Right lobe of liver (tissue), 4 donors: Measurements from ENCODE around the gene STARD8.

Experiments
- POLR2A ChIP-seq: fragments of 450-650 bp; IDR thresholded peaks from one replicate; pipeline ENCODE4 v1.6.1; 2017; ENCODE audit warnings: antibody characterized with exemption, mild to moderate bottlenecking
- TF ChIP-seq, protein P1 (sequence below), 4 donors: fragments of 200-600 bp in 3 of 4; fragments of 450-650 bp in 1 of 4; IDR thresholded peaks; one replicate each; pipeline versions ENCODE4 v1.5.1 to v1.8.0; 2016 to 2022; ENCODE audit warnings: antibody characterized with exemption in 4 of 4, mild to moderate bottlenecking in 2 of 4
- donor health status: DM: no; HTN: no; CAD: no.
- donor health status: DM: no; HTN: no; CAD: no.
- donor health status: DM: no; HTN: yes; CAD: no.

DNA sequence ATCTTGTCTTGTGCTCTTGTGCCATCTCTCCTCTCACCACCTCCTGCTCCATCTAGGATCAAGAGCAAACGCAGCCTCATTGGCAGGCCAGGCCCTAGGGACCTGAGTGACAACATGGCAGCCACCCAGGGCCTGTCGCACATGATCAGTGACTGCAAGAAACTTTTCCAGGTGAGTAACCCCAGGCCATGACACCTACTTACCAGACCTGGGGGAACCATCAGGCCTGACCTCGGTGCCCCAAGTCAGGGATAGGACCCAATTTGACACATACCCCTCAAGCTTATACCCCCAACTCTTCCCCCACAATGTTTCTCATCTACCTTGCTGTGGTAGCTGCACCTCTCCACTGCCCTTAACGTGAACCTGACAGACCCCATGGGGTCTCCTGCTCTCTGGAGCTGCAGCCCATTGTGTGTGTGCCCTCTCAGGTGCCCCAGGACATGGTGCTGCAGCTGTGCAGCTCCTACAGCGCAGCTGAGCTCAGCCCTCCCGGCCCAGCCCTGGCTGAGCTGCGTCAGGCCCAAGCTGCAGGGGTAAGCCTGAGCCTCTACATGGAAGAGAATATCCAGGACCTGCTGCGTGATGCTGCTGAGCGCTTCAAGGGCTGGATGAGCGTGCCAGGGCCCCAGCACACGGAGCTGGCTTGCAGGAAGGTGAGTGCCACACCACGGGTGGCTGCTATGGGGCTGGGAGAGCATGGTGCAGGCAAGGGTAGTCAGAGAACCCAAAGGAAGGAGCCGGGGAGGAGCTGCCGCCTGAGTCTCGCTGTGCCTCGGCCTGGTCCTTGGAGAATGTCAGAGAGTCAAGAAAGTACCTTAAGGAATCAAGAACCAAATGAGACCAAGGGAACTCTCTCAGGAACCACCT is 74.8 kb downstream of the STARD8 start:
- TF ChIP-seq, protein P1, sequence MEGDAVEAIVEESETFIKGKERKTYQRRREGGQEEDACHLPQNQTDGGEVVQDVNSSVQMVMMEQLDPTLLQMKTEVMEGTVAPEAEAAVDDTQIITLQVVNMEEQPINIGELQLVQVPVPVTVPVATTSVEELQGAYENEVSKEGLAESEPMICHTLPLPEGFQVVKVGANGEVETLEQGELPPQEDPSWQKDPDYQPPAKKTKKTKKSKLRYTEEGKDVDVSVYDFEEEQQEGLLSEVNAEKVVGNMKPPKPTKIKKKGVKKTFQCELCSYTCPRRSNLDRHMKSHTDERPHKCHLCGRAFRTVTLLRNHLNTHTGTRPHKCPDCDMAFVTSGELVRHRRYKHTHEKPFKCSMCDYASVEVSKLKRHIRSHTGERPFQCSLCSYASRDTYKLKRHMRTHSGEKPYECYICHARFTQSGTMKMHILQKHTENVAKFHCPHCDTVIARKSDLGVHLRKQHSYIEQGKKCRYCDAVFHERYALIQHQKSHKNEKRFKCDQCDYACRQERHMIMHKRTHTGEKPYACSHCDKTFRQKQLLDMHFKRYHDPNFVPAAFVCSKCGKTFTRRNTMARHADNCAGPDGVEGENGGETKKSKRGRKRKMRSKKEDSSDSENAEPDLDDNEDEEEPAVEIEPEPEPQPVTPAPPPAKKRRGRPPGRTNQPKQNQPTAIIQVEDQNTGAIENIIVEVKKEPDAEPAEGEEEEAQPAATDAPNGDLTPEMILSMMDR (IDR thresholded peaks at IDR 0.05) = no peak
- no peak for TF ChIP-seq POLR2A
